Aorta (tissue), 5 donors: ENCODE data around the gene KDM1A. TPM values are rescaled to one million over a fixed set of nuclear protein-coding genes. Genes with fewer than 3 reads are reported as not detected.

Source experiments
- ATAC-seq: fragments of 200-7000 bp; cut with Tn5 transposase; one replicate; pipeline ENCODE4 v1.9.1; 2022; ENCODE audit warnings: moderate library complexity; ENCODE audit not compliant: low FRiP score
- DNase-seq, 2 donors: peaks; one replicate each; pipeline ENCODE4 v3.0.0-alpha.2; 2020
- H3K27ac ChIP-seq, 2 donors: one replicate each; pipeline ENCODE4 v1.5.1; 2013; ENCODE audit warnings: low read length in 2 of 2, mild to moderate bottlenecking in 2 of 2, moderate library complexity in 2 of 2, control low read depth in 1 of 2, inconsistent platforms in 1 of 2, low read depth in 1 of 2
- H3K27me3 ChIP-seq, 2 donors: one replicate each; pipeline ENCODE4 v1.6.1; 2013; ENCODE audit warnings: control low read depth in 1 of 2, low read length in 1 of 2, mild to moderate bottlenecking in 1 of 2, moderate library complexity in 1 of 2; ENCODE audit not compliant: insufficient read depth in 2 of 2, control insufficient read depth in 1 of 2
- H3K36me3 ChIP-seq, 2 donors: one replicate each; pipeline ENCODE4 v1.6.1; 2013; ENCODE audit warnings: control low read depth in 1 of 2, low read length in 1 of 2, mild to moderate bottlenecking in 1 of 2; ENCODE audit not compliant: insufficient read depth in 2 of 2, control insufficient read depth in 1 of 2
- H3K4me1 ChIP-seq, 2 donors: one replicate each; pipeline ENCODE4 v1.6.1; 2013; ENCODE audit warnings: low read length in 2 of 2, control low read depth in 1 of 2, mild to moderate bottlenecking in 1 of 2, moderate library complexity in 1 of 2; ENCODE audit not compliant: insufficient read depth in 2 of 2, control insufficient read depth in 1 of 2
- H3K4me3 ChIP-seq, 2 donors: one replicate each; pipeline ENCODE4 v1.5.1; 2013; ENCODE audit warnings: low read length in 2 of 2, control low read depth in 1 of 2, mild to moderate bottlenecking in 1 of 2
- H3K9me3 ChIP-seq: one replicate; pipeline ENCODE4 v1.6.1; 2013; ENCODE audit warnings: mild to moderate bottlenecking, low read length; ENCODE audit not compliant: control insufficient read depth
- WGBS, 2 donors: extraction: QIAGEN DNeasy Blood & Tissue Kit; methylation state at CpG; one replicate each; pipeline ENCODE4 v1.1.7; 2013; 5-methylcytosine and 5-hydroxymethylcytosine counted together
- intact Hi-C, 2 donors: fragments of 100-400 bp; cut with DNase I; formaldehyde crosslinking; loops; one replicate each; pipeline versions ENCODE4 v1.14.2 to v1.15.0; 2022
- long read RNA-seq, 2 donors: library from polyadenylated mRNA; unstranded; transcript quantifications; one replicate each; pipeline ENCODE4 v2.0.0, GENCODE V29; 2020 to 2021
- polyA plus RNA-seq, 2 donors: library from polyadenylated mRNA; stranded (reverse); fragments of 200-250 nt; gene quantifications; one replicate each; pipeline ENCODE4 v1.2.3, GENCODE V29; 2013
- total RNA-seq, 2 donors: library from RNA; stranded (reverse); fragmentation: NEBNext Ultra II Directional; extraction: Animal tissue kit (Norgen Biotek cat#: 25700); gene quantifications; one replicate each; pipeline ENCODE4 v1.2.1, GENCODE V29; 2021
- donor health status: healthy with polysubstance abuse.
- donor health status: Bipolar disorder and iron deficiency.
- donor health status: DM: no; HTN: no; CAD: no.
- donor health status: DM: no; HTN: no; CAD: no.
- donor health status: DM: yes; HTN: yes; CAD: no.

KDM1A gene
- total RNA-seq (10 to 100 TPM; 34.6 to 40.4 TPM), polyA plus RNA-seq (10 to 100 TPM in 1 of 2 donors, 1 to 10 TPM in 1; 9.4 to 24.5 TPM)
- long read RNA-seq, donor 1, transcript KDM1A-206 (1 exons, 2,810 nt) = major isoform, 6 of 14 reads
- long read RNA-seq, donor 1, partial matches to known transcripts = 5 of 14 reads
- long read RNA-seq, donor 1, other reads (novel, unspliced or antisense) = 3 of 14 reads
- long read RNA-seq, donor 2, transcript KDM1A-201 (19 exons, 3,033 nt) = major isoform, 24 of 69 reads
- long read RNA-seq, donor 2, partial matches to known transcripts = 5 of 69 reads
- long read RNA-seq, donor 2, other reads (novel, unspliced or antisense) = 38 of 69 reads

DNA sequence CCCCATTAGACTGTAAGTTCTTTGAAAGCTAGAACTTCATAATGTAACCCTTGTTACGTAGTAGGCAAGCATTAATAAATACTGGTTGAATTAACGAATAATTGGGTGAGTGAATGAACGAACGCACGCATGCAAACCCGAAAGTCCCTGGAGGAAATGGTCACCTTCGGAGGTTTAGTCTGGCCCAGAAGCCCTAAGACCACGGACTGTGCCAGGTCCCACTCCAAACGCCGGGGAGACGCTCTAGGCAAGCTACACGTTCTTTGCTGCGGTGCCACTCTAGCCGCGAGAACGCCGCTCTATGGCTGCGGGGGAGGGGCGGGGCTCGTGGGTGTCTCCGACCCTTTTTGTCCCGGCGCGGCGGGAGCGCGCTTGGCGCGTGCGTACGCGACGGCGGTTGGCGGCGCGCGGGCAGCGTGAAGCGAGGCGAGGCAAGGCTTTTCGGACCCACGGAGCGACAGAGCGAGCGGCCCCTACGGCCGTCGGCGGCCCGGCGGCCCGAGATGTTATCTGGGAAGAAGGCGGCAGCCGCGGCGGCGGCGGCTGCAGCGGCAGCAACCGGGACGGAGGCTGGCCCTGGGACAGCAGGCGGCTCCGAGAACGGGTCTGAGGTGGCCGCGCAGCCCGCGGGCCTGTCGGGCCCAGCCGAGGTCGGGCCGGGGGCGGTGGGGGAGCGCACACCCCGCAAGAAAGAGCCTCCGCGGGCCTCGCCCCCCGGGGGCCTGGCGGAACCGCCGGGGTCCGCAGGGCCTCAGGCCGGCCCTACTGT, at the start of gene KDM1A:
Gene KDM1A (plus strand): TSS at position 375 of the 769 bp plus-strand sequence. CDS start 129 bp downstream, at position 504.
- peak within 1 kb of the TSS; percentile 71 to 87 for H3K4me3 ChIP-seq
- H3K4me1 ChIP-seq = peaks cover 2 to 4% of the 10 kb centered on the region in 2 donors
- no peaks in the 10 kb centered on the region for H3K36me3 ChIP-seq
- ATAC-seq = peak; percentile 98
- WGBS, 2 donors = 1% methylated on average over 54 to 85 of the region's 85 CpGs
- intact Hi-C loops = no loop called here
- DNase-seq = peak; percentile 99
- H3K27me3 ChIP-seq = no peaks in the 10 kb centered on the region
- no peaks in the 10 kb centered on the region for H3K9me3 ChIP-seq
- peak within 1 kb of the TSS in 1 of 2 donors; percentile 22 for H3K27ac ChIP-seq

DNA sequence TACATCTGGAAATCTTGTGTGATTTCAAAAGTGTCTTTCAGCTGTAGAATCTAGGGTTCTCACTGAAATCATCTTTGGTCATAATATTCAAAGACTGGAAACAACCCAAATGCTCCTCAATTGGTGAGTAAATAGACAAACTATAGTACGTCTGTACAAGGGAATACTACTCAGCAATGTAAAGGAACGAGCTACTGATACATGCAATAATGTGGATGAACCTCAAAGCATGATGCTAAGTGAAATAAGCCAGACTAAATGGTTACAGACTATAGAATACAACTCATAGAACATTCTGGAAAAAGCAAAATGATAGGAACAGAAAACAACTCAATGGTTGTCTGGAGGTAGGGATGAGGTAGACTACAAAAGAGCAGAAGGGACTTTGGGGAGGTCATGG, 49.2 kb upstream of the KDM1A start:
- DNase-seq (no peak), ATAC-seq (no peak)
- H3K27ac ChIP-seq = no peak overlapping the region
- no peaks in the 10 kb centered on the region for H3K36me3 ChIP-seq
- 84 to 88% methylated on average over 2 of the region's 2 CpGs for WGBS, 2 donors
- H3K4me3 ChIP-seq = no peak overlapping the region
- no peaks in the 10 kb centered on the region for H3K4me1 ChIP-seq
- intact Hi-C loops = loop anchor here in 1 of 2 donors (10.0 kb wide), 1 partner anchor 215 kb away; no protein-coding TSS in a partner anchor
- no peaks in the 10 kb centered on the region for H3K27me3 ChIP-seq
- peaks cover 5% of the 10 kb centered on the region for H3K9me3 ChIP-seq

DNA sequence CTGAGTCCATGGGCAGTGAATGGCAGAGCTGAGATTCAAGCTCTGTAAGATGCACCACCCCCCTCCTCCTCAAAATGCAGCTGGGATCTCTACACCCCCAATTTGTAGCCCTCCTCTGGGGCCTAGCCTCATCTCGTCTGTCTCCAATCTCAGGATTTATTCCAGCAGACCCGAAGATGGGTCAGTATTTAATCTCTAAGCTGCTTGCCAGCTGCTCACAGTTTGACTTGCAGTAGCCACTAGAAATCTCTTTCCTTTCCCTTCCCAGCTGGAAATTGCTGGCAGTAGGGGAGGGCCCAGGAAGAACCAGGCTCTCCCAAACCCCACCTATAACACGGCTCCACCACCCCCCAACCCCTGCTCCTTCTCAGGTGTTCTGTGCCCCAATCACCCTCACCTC, 48.1 kb upstream of the KDM1A start:
- peaks cover 5% of the 10 kb centered on the region for H3K9me3 ChIP-seq
- intact Hi-C loops = loop anchor here in 1 of 2 donors (10.0 kb wide), 1 partner anchor 214 kb away; no protein-coding TSS in a partner anchor
- H3K27ac ChIP-seq = no peak overlapping the region
- WGBS, 2 donors = 63% methylated on average over 3 of the region's 3 CpGs
- H3K4me3 ChIP-seq = no peak overlapping the region
- H3K4me1 ChIP-seq = no peaks in the 10 kb centered on the region
- no peaks in the 10 kb centered on the region for H3K36me3 ChIP-seq
- DNase-seq = no peak
- no peaks in the 10 kb centered on the region for H3K27me3 ChIP-seq
- no peak for ATAC-seq

- no peaks in the 10 kb centered on the region for H3K9me3 ChIP-seq
- no peak overlapping the region for H3K27ac ChIP-seq
- intact Hi-C loops = loop anchor here in 1 of 2 donors (10.0 kb wide), 1 partner anchor 213 kb away; no protein-coding TSS in a partner anchor
- no peaks in the 10 kb centered on the region for H3K27me3 ChIP-seq
- no peaks in the 10 kb centered on the region for H3K4me1 ChIP-seq
- ATAC-seq (no peak), DNase-seq (peak in 1 of 2 donors; percentile 13)
- 63 to 66% methylated on average over 5 of the region's 5 CpGs for WGBS, 2 donors
- H3K36me3 ChIP-seq = no peaks in the 10 kb centered on the region
- H3K4me3 ChIP-seq = no peak overlapping the region
These were observed 47.5 kb upstream of the KDM1A start for GRCh38 chr1:22971611-22972405.

- Histone ChIP-seq H3K36me3 (no peaks in the 10 kb centered on the region), H3K27ac (no peak within 1 kb of the TSS), H3K27me3 (no peaks in the 10 kb centered on the region), H3K9me3 (no peaks in the 10 kb centered on the region), H3K4me3 (no peak within 1 kb of the TSS), H3K4me1 (no peaks in the 10 kb centered on the region)
- ATAC-seq (no peak), DNase-seq (peak in 1 of 2 donors; percentile 30)
- 70 to 81% methylated on average over 5 of the region's 5 CpGs for WGBS, 2 donors
- intact Hi-C loops = loop anchor here in 1 of 2 donors (10.0 kb wide), 1 partner anchor 212 kb away; no protein-coding TSS in a partner anchor
These were observed 46.5 kb upstream of the KDM1A start, which contains the start of gene LACTBL1 for GRCh38 chr1:22972760-22973159. TSS of gene LACTBL1 (minus strand) at chr1:22972866. CDS start at chr1:22972316, 550 bp downstream.

- DNase-seq (no peak), ATAC-seq (no peak)
- Histone ChIP-seq H3K4me3 (no peak overlapping the region), H3K27me3 (no peaks in the 10 kb centered on the region), H3K9me3 (no peaks in the 10 kb centered on the region), H3K36me3 (no peaks in the 10 kb centered on the region), H3K4me1 (no peaks in the 10 kb centered on the region), H3K27ac (no peak overlapping the region)
- 78 to 86% methylated on average over 3 of the region's 3 CpGs for WGBS, 2 donors
- intact Hi-C loops = loop anchor here in 1 of 2 donors (10.0 kb wide), 1 partner anchor 209 kb away; no protein-coding TSS in a partner anchor
These were observed 43.6 kb upstream of the KDM1A start for GRCh38 chr1:22975694-22976093.

DNA sequence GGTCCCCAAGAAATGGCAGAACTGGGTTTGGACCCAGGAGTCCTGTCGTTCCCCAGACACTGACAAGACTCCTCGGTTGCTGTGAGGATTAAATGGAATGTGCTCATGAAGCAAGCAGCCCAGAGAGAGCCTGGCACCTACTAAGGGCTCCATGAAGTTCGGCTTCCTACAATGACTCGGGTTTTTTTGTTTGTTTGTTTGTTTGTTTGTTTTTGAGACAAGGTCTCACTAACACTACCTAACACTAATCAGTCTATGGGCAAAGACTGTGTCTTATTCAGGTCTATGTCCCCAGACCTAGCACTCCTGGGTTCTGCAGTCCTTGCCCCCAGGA, 43.2 kb upstream of the KDM1A start:
- Histone ChIP-seq H3K27me3 (no peaks in the 10 kb centered on the region), H3K4me3 (no peak overlapping the region), H3K4me1 (no peaks in the 10 kb centered on the region), H3K9me3 (no peaks in the 10 kb centered on the region), H3K36me3 (no peaks in the 10 kb centered on the region), H3K27ac (no peak overlapping the region)
- 56 to 63% methylated on average over 4 of the region's 4 CpGs for WGBS, 2 donors
- intact Hi-C loops = loop anchor here in 1 of 2 donors (10.0 kb wide), 1 partner anchor 209 kb away; no protein-coding TSS in a partner anchor
- ATAC-seq = no peak
- no peak for DNase-seq
